Measurements from ENCODE around the gene AKR1C8. TPM values are rescaled to one million over a fixed set of nuclear protein-coding genes. Genes with fewer than 3 reads are reported as not detected.

Gene AKR1C8
- total and polyA plus RNA-seq, 2 of the 13 experiments (the other 11 are each of a cell fraction or from before 2014, with no cell fraction given): 0.12 TPM; not detected in 1

- TF ChIP-seq HNF4A (CRISPR knock-in tag; IDR thresholded peaks at IDR 0.05) (peak; percentile 80), ZNF160 (CRISPR knock-in tag; IDR thresholded peaks at IDR 0.05) (no peak), ZNF703 (CRISPR knock-in tag; IDR thresholded peaks at IDR 0.05; ENCODE audit: borderline replicate concordance) (no peak; the same call in 1 of the 2 replicates), SKIL (CRISPR knock-in tag; IDR thresholded peaks at IDR 0.05; ENCODE audit: borderline replicate concordance) (no peak), ZMAT5 (CRISPR knock-in tag; IDR thresholded peaks at IDR 0.05; ENCODE audit: borderline replicate concordance, low read depth) (no peak), ONECUT2 (CRISPR knock-in tag; IDR thresholded peaks at IDR 0.05) (peak; percentile 38; the same call in 1 of the 2 replicates), ZFYVE20 (CRISPR knock-in tag; IDR thresholded peaks at IDR 0.05; ENCODE audit: borderline replicate concordance, low read depth) (no peak), ZNF792 (CRISPR knock-in tag; IDR thresholded peaks at IDR 0.05) (peak; percentile 84), TMF1 (CRISPR knock-in tag; IDR thresholded peaks at IDR 0.05; ENCODE audit: low read depth) (no peak), ZNF18 (CRISPR knock-in tag; IDR thresholded peaks at IDR 0.05; ENCODE audit: insufficient replicate concordance) (no peak), DR1 (CRISPR knock-in tag; IDR thresholded peaks at IDR 0.05) (no peak), PHF21A (CRISPR knock-in tag; IDR thresholded peaks at IDR 0.05) (no peak; the same call in 1 of the 2 replicates), BATF2 (CRISPR knock-in tag; IDR thresholded peaks at IDR 0.05) (no peak), IRX3 (CRISPR knock-in tag; IDR thresholded peaks at IDR 0.05; ENCODE audit: borderline replicate concordance, low read depth) (no peak), CHCHD3 (CRISPR knock-in tag; IDR thresholded peaks at IDR 0.05) (no peak), MAFF (IDR thresholded peaks at IDR 0.05; ENCODE audit: low read depth, low read length) (peak; percentile 26; the same call in 1 of the 2 replicates), ZFAT (CRISPR knock-in tag; conservative IDR thresholded peaks at IDR 0.05) (no peak), ZBTB43 (CRISPR knock-in tag; conservative IDR thresholded peaks at IDR 0.05) (peak; percentile 98)
Observed at GRCh38 chr10:5234106-5234860, 49.3 kb upstream of the AKR1C8 start (continued).

Measured in HepG2 (cell line).